Tibial nerve (tissue), 4 donors: ENCODE data around the gene RABL3. TPM values are rescaled to one million over a fixed set of nuclear protein-coding genes. Genes with fewer than 3 reads are reported as not detected.
"Not testable (repeated sequence)": the region's sequence is repeated elsewhere in the genome, so short reads cannot be mapped to it uniquely, and the experiment has no call there.

ENCODE experiments used
- DNase-seq, 2 donors: peaks; one replicate each; pipeline ENCODE4 v3.0.0-alpha.2; 2019; ENCODE audit warnings: low spot score in 2 of 2
- H3K27ac ChIP-seq, 4 donors: fragments of 200-600 bp; sonication (generic) in 3 of 4; one replicate each; pipeline ENCODE4 v1.5.1; 2017 to 2019; ENCODE audit warnings: mild to moderate bottlenecking in 1 of 4
- H3K27me3 ChIP-seq, 2 donors: fragments of 200-600 bp; sonication (generic) in 1 of 2; one replicate each; pipeline versions ENCODE4 v1.5.1 to v1.6.0; 2017 to 2019
- H3K36me3 ChIP-seq, 3 donors: fragments of 200-600 bp; sonication (generic); one replicate each; pipeline ENCODE4 v1.5.1; 2018 to 2019
- H3K4me1 ChIP-seq, 4 donors: fragments of 200-600 bp; sonication (generic) in 3 of 4; one replicate each; pipeline ENCODE4 v1.5.1; 2017 to 2019
- H3K4me3 ChIP-seq, 4 donors: fragments of 200-600 bp; sonication (generic) in 3 of 4; one replicate each; pipeline ENCODE4 v1.5.1; 2017 to 2019; ENCODE audit warnings: mild to moderate bottlenecking in 1 of 4, moderate library complexity in 1 of 4
- H3K9me3 ChIP-seq, 4 donors: fragments of 200-600 bp; sonication (generic) in 3 of 4; one replicate each; pipeline ENCODE4 v1.5.1; 2017 to 2019
- CTCF ChIP-seq, 5 experiments: fragments of 200-600 bp in 3 of 5; fragments of 450-650 bp in 2 of 5; sonication (generic) in 3 of 5; IDR thresholded peaks; one replicate each; pipeline ENCODE4 v1.5.1; 2016 to 2019; ENCODE audit warnings: antibody characterized with exemption in 5 of 5, mild to moderate bottlenecking in 3 of 5, moderate library complexity in 2 of 5
- EP300 ChIP-seq, 2 donors: sonication (generic); formaldehyde crosslinking; IDR thresholded peaks; one replicate each; pipeline ENCODE4 v1.6.1; 2017; ENCODE audit warnings: antibody characterized with exemption in 2 of 2, mild to moderate bottlenecking in 1 of 2
- POLR2A ChIP-seq, 2 donors: fragments of 450-650 bp; IDR thresholded peaks; one replicate each; pipeline ENCODE4 v1.6.1; 2017; ENCODE audit warnings: antibody characterized with exemption in 2 of 2, mild to moderate bottlenecking in 2 of 2, moderate library complexity in 2 of 2
- WGBS, 2 donors: methylation state at CpG; one replicate each; pipeline ENCODE4 v1.1.5; 2018; 5-methylcytosine and 5-hydroxymethylcytosine counted together
- total RNA-seq, 4 donors: library from RNA; depleted of rRNA; stranded (reverse); fragments of >200 nt; gene quantifications; one replicate each; pipeline ENCODE4 v1.1.0, GENCODE V29; 2016

The RABL3 gene
- total RNA-seq, 4 donors from 2014 or later = 10.8 to 17.6 (median 15.0) TPM

- H3K36me3 ChIP-seq = peaks cover 0 to 38% (median 0%) of the 10 kb centered on the region in 3 donors
- DNase-seq = no peak
- H3K27ac ChIP-seq = no peak overlapping the region
- TF ChIP-seq POLR2A (IDR thresholded peaks at IDR 0.05) (no peak), EP300 (IDR thresholded peaks at IDR 0.05) (no peak), CTCF (IDR thresholded peaks at IDR 0.05) (no peak)
- no peak overlapping the region for H3K4me3 ChIP-seq
- WGBS, 2 donors = 56 to 57% methylated on average over 1 of the region's 1 CpG
- peaks cover 0 to 6% (median 0%) of the 10 kb centered on the region in 4 donors for H3K9me3 ChIP-seq
- no peaks in the 10 kb centered on the region for H3K27me3 ChIP-seq
- no peaks in the 10 kb centered on the region for H3K4me1 ChIP-seq
These were observed 15.5 kb downstream of the RABL3 start for GRCh38 chr3:120726791-120727190.

DNA sequence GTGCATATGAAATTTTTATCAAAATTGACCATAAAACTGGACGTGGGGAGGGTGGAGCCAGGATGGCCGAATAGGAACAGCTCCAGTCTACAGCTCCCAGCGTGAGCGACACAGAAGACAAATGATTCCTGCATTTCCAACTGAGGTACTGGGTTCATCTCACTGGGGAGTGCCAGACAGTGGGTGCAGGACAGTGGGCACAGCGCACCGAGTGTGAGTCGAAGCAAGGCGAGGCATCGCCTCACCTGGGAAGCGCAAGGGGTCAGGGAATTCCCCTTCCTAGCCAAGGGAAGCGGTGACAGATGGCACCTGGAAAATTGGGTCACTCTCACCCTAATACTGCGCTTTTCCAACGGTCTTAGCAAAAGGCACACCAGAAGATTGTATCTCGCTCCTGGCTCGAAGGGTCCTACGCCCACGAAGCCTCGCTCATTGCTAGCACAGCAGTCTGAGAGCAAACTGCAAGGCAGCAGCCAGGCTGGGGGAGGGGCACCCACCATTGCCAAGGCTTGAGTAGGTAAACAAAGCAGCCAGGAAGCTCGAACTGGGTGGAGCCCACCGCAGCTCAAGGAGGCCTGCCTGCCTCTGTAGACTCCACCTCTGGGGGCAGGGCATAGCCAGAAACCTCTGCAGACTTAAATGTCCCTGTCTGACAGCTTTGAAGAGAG lies 23.0 kb downstream of the RABL3 start:
- H3K27ac ChIP-seq, H3K27me3 ChIP-seq, H3K36me3 ChIP-seq, H3K9me3 ChIP-seq, H3K4me1 ChIP-seq, DNase-seq: not testable (repeated sequence)
- peak overlapping the region in 1 of 4 donors; percentile 25 for H3K4me3 ChIP-seq
- WGBS, 2 donors = 64 to 72% methylated on average over 20 of the region's 20 CpGs

GRCh38 chr3:120713262-120713661 lies 29.1 kb downstream of the RABL3 start:
- Histone ChIP-seq H3K4me3 (no peak overlapping the region), H3K27ac (no peak overlapping the region), H3K4me1 (no peaks in the 10 kb centered on the region), H3K27me3 (no peaks in the 10 kb centered on the region), H3K36me3 (peaks cover 0 to 12% (median 0%) of the 10 kb centered on the region in 3 donors), H3K9me3 (no peaks in the 10 kb centered on the region)
- TF ChIP-seq CTCF (IDR thresholded peaks at IDR 0.05) (no peak), POLR2A (IDR thresholded peaks at IDR 0.05) (no peak), EP300 (IDR thresholded peaks at IDR 0.05) (no peak)
- DNase-seq = no peak

- no peaks in the 10 kb centered on the region for H3K9me3 ChIP-seq
These were observed 31.9 kb downstream of the RABL3 start for GRCh38 chr3:120710369-120710768.

GRCh38 chr3:120708408-120708807 lies 33.9 kb downstream of the RABL3 start:
- peaks cover 0 to 4% (median under 1%) of the 10 kb centered on the region in 4 donors for H3K9me3 ChIP-seq
- no peaks in the 10 kb centered on the region for H3K4me1 ChIP-seq
- DNase-seq = no peak
- no peaks in the 10 kb centered on the region for H3K27me3 ChIP-seq
- H3K36me3 ChIP-seq = peaks cover 0 to 57% (median 0%) of the 10 kb centered on the region in 3 donors
- H3K27ac ChIP-seq = no peak overlapping the region
- no peak overlapping the region for H3K4me3 ChIP-seq
- TF ChIP-seq CTCF (IDR thresholded peaks at IDR 0.05) (no peak), POLR2A (IDR thresholded peaks at IDR 0.05) (no peak), EP300 (IDR thresholded peaks at IDR 0.05) (no peak)

More at GRCh38 chr3:120710369-120710768, 31.9 kb downstream of the RABL3 start:
- Histone ChIP-seq H3K27ac (no peak overlapping the region), H3K4me1 (no peaks in the 10 kb centered on the region), H3K4me3 (no peak overlapping the region), H3K27me3 (no peaks in the 10 kb centered on the region), H3K36me3 (peaks cover 0 to 37% (median 0%) of the 10 kb centered on the region in 3 donors)
- DNase-seq = no peak
- 84 to 93% methylated on average over 1 of the region's 1 CpG for WGBS, 2 donors
- TF ChIP-seq CTCF (IDR thresholded peaks at IDR 0.05) (no peak), POLR2A (IDR thresholded peaks at IDR 0.05) (no peak), EP300 (IDR thresholded peaks at IDR 0.05) (no peak)
